HepG2 (cell line): ENCODE results near the gene COL4A3. TPM values are rescaled to one million over a fixed set of nuclear protein-coding genes. Genes with fewer than 3 reads are reported as not detected.
A peak's percentile ranks its signal among the peaks of the same experiment; 100 is the strongest.

Experiments
- ATAC-seq: fragments of 200-7000 bp; cut with Tn5 transposase; 3 replicates; pipeline ENCODE4 v1.9.1; 2020; ENCODE audit warnings: mild to moderate bottlenecking, moderate library complexity
- BruUV-seq: library from RNA; stranded (reverse); fragments of 400-500 nt; replicated peaks from 2 replicates; lab custom pipeline; 2021; lab: Mats Ljungman, UMichigan
- CTCF ChIA-PET: fragments of 300-600 bp; formaldehyde crosslinking; extraction: SDS; loops from one replicate; lab custom pipeline; 2021; ENCODE audit warnings: low total read pairs, inconsistent platforms, low intra/inter-chr PET ratio; lab: Yijun Ruan, JAX
- POLR2A ChIA-PET: fragments of 350-600 bp; sonication (Branson Sonifier 250); formaldehyde crosslinking; loops from one replicate; lab custom pipeline; 2020; ENCODE audit warnings: antibody characterized with exemption, inconsistent platforms; lab: Yijun Ruan, JAX
- DNase-seq: peaks from one replicate; pipeline ENCODE4 v3.0.0-alpha.2; 2015; ENCODE audit warnings: low spot score
- FAIRE-seq: peaks from 3 replicates; lab custom pipeline; 2011; peaks lifted over from hg19 to GRCh38; lab: Jason Lieb, UNC
- H2AFZ ChIP-seq: one replicate; pipeline ENCODE4 v1.6.1; 2011; ENCODE audit warnings: low read length, inconsistent platforms
- H3K27ac ChIP-seq: fragments of 300-600 bp; 3 replicates; pipeline ENCODE4 v1.8.0; 2011; ENCODE audit warnings: mixed run types, mild to moderate bottlenecking, mixed read lengths, low read length, inconsistent platforms; ENCODE audit not compliant: insufficient read depth; ENCODE audit errors: extremely low read length
- H3K27me3 ChIP-seq, 2 experiments: fragments of 200-600 bp in 1 of 2; 2 replicates in 1 of 2; 3 replicates in 1 of 2; pipeline versions ENCODE4 v1.6.0 to v1.8.0; 2011; ENCODE audit warnings: low read length in 2 of 2, mild to moderate bottlenecking in 2 of 2, moderate library complexity in 2 of 2, inconsistent platforms in 1 of 2; ENCODE audit not compliant: insufficient read depth in 2 of 2, control insufficient read depth in 1 of 2
- H3K36me3 ChIP-seq, 2 experiments: fragments of 200-600 bp in 1 of 2; replicated peaks in 1 of 2; 2 replicates in 1 of 2; 3 replicates in 1 of 2; pipeline versions ENCODE4 v1.5.1 to v1.8.0; 2011; ENCODE audit warnings: low read length in 2 of 2, inconsistent platforms in 1 of 2; ENCODE audit not compliant: insufficient read depth in 2 of 2, control insufficient read depth in 1 of 2
- H3K4me1 ChIP-seq: 2 replicates; pipeline ENCODE4 v1.5.1; 2012; ENCODE audit warnings: low read length, inconsistent platforms; ENCODE audit not compliant: insufficient read depth
- H3K4me2 ChIP-seq: 2 replicates; pipeline ENCODE4 v1.6.0; 2011; ENCODE audit warnings: low read depth, low read length, inconsistent platforms
- H3K4me3 ChIP-seq, 3 experiments: fragments of 200-600 bp in 1 of 3; sonication (generic), shearing (Covaris generic) in 1 of 3; replicated peaks in 1 of 3; 2 replicates each; pipeline ENCODE4 v1.5.1; 2011 to 2016; ENCODE audit warnings: low read length in 3 of 3, inconsistent platforms in 2 of 3, low read depth in 2 of 3, mild to moderate bottlenecking in 2 of 3, control low read depth in 1 of 3, mixed read lengths in 1 of 3; ENCODE audit not compliant: insufficient read depth in 1 of 3
- H3K79me2 ChIP-seq: one replicate; pipeline ENCODE4 v1.6.1; 2011; ENCODE audit warnings: low read length, inconsistent platforms; ENCODE audit not compliant: insufficient read depth
- H3K9ac ChIP-seq: 2 replicates; pipeline ENCODE4 v1.6.0; 2011; ENCODE audit warnings: mild to moderate bottlenecking, low read depth, low read length, inconsistent platforms; ENCODE audit not compliant: insufficient read depth
- H3K9me3 ChIP-seq: 2 replicates; pipeline ENCODE4 v1.5.1; 2012; ENCODE audit warnings: mild to moderate bottlenecking, low read length
- H4K20me1 ChIP-seq: 2 replicates; pipeline ENCODE4 v1.6.0; 2011; ENCODE audit warnings: inconsistent platforms, mild to moderate bottlenecking, low read length, moderate library complexity; ENCODE audit not compliant: insufficient read depth
- CEBPB ChIP-seq: IDR thresholded peaks from 2 replicates; pipeline ENCODE4 v1.6.1; 2011; ENCODE audit warnings: low read depth, low read length, improper control_type of control experiment, borderline replicate concordance
- MED13 ChIP-seq: sonication (generic); formaldehyde crosslinking; IDR thresholded peaks from 2 replicates; pipeline ENCODE4 v1.5.0; 2020; ENCODE audit warnings: missing genetic modification reagents
- MIER2 ChIP-seq: IDR thresholded peaks from 2 replicates; pipeline ENCODE4 v1.6.1; 2016; ENCODE audit warnings: missing biosample characterization, missing genetic modification reagents
- ZNF431 ChIP-seq: sonication (generic); formaldehyde crosslinking; IDR thresholded peaks from 2 replicates; pipeline ENCODE4 v1.9.0; 2022; ENCODE audit warnings: missing genetic modification reagents, low read depth, mild to moderate bottlenecking, borderline replicate concordance
- WGBS: methylation state at CpG from one replicate; pipeline ENCODE4 v1.1.6; 2017; ENCODE audit warnings: low lambda C conversion rate; 5-methylcytosine and 5-hydroxymethylcytosine counted together
- in situ Hi-C: cut with HindIII; loops from 2 replicates; pipeline ENCODE4 v1.10.0; 2017; ENCODE audit warnings: low pct_unique_long_range_greater_than_20kb; ENCODE audit not compliant: extremely low pct_ligation_motif_present
- intact Hi-C: fragments of 100-400 bp; cut with micrococcal nuclease; formaldehyde crosslinking; loops from one replicate; pipeline ENCODE4 v1.10.0; 2022; ENCODE audit not compliant: unreplicated experiment
- polyA plus RNA-seq, 8 experiments: library from polyadenylated mRNA; depleted of rRNA in 3 of 8; stranded (reverse) in 7 of 8; unstranded in 1 of 8; fragments of >200 nt; fragmentation: Illumina TruSeq in 4 of 8; extraction: Trizol in 4 of 8; gene quantifications; 2 replicates each; pipeline versions ENCODE4 v1.2.1 to v1.2.3, GENCODE V29; 2011 to 2016; ENCODE audit warnings: low read depth in 4 of 8, missing spikeins in 1 of 8, mixed read lengths in 1 of 8; ENCODE audit not compliant: insufficient read depth in 1 of 8
- total RNA-seq, 5 experiments: library from RNA; depleted of rRNA; stranded (reverse); fragments of >200 nt; fragmentation: Illumina TruSeq; extraction: Trizol; gene quantifications; 2 replicates each; pipeline ENCODE4 v1.2.3, GENCODE V29; 2016; ENCODE audit warnings: low read depth in 1 of 5
- TF ChIP-seq, protein P1 (sequence below), 2 experiments: IDR thresholded peaks; 2 replicates each; pipeline ENCODE4 v1.6.1; 2011 to 2012; ENCODE audit warnings: low read length in 2 of 2, borderline replicate concordance in 1 of 2, low read depth in 1 of 2, mild to moderate bottlenecking in 1 of 2, moderate library complexity in 1 of 2

COL4A3 gene
- total and polyA plus RNA-seq, 2 of the 13 experiments (the other 11 are each of a cell fraction or from before 2014, with no cell fraction given), result 0.02 TPM; not detected in 1

- Histone ChIP-seq H3K27ac (no peak overlapping the region), H4K20me1 (no peaks in the 10 kb centered on the region), H3K9me3 (no peaks in the 10 kb centered on the region), H3K4me1 (no peaks in the 10 kb centered on the region; the same call in 1 of the 2 replicates), H3K79me2 (no peaks in the 10 kb centered on the region), H3K4me2 (no peak overlapping the region), H3K9ac (no peak overlapping the region), H3K36me3 (no peaks in the 10 kb centered on the region), H3K4me3 (no peak overlapping the region), H2AFZ (no peak overlapping the region), H3K27me3 (no peaks in the 10 kb centered on the region)
- in situ Hi-C loops, result no loop called here
- WGBS, result 36% methylated on average over 10 of the region's 10 CpGs
- FAIRE-seq, result no peak
- POLR2A ChIA-PET, result no interaction called here
- no TSS peak for BruUV-seq
- CTCF ChIA-PET, result no interaction called here
- TF ChIP-seq CEBPB (peak; percentile 3; the same call in 1 of the 2 replicates), MED13 (CRISPR knock-in tag) (no peak)
- intact Hi-C loops, result no loop called here
- no peak for DNase-seq
- peak; percentile 67 for ATAC-seq
These were observed 103.1 kb downstream of the COL4A3 start for GRCh38 chr2:227267410-227268115.

DNA sequence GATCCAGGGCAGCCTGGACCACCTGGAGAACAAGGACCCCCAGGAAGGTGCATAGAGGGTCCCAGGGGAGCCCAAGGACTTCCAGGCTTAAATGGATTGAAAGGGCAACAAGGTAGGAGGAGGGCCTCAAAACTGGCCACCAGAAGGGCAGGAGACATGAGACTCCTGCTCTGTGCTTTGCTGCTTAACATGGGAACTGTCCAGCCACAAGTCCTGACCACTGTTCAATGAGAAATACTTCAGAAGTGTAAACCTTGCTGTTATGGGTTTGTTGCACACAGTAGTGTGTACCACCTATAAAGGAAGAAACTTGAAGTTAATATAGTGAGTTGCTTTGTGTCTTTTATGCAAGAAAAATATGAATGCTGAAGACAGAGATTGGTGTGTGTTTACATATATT is 116.5 kb downstream of the COL4A3 start:
- no peaks in the 10 kb centered on the region for H4K20me1 ChIP-seq
- no TSS peak for BruUV-seq
- intact Hi-C loops, result no loop called here
- H3K79me2 ChIP-seq, result no peaks in the 10 kb centered on the region
- ATAC-seq, result peak; percentile 47; the same call in 1 of the 3 replicates
- TF ChIP-seq, protein P1, sequence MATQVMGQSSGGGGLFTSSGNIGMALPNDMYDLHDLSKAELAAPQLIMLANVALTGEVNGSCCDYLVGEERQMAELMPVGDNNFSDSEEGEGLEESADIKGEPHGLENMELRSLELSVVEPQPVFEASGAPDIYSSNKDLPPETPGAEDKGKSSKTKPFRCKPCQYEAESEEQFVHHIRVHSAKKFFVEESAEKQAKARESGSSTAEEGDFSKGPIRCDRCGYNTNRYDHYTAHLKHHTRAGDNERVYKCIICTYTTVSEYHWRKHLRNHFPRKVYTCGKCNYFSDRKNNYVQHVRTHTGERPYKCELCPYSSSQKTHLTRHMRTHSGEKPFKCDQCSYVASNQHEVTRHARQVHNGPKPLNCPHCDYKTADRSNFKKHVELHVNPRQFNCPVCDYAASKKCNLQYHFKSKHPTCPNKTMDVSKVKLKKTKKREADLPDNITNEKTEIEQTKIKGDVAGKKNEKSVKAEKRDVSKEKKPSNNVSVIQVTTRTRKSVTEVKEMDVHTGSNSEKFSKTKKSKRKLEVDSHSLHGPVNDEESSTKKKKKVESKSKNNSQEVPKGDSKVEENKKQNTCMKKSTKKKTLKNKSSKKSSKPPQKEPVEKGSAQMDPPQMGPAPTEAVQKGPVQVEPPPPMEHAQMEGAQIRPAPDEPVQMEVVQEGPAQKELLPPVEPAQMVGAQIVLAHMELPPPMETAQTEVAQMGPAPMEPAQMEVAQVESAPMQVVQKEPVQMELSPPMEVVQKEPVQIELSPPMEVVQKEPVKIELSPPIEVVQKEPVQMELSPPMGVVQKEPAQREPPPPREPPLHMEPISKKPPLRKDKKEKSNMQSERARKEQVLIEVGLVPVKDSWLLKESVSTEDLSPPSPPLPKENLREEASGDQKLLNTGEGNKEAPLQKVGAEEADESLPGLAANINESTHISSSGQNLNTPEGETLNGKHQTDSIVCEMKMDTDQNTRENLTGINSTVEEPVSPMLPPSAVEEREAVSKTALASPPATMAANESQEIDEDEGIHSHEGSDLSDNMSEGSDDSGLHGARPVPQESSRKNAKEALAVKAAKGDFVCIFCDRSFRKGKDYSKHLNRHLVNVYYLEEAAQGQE (IDR thresholded peaks at IDR 0.05; ENCODE audit: borderline replicate concordance in 1 of 2, low read depth in 1 of 2, low read length in 2 of 2), result peak; percentile 48 to 93
- peak; percentile 92 for TF ChIP-seq MIER2
- no peak for TF ChIP-seq ZNF431 (CRISPR knock-in tag)
- TF ChIP-seq, all 625 proteins: peak for 2
- ChIA-PET CTCF (no interaction called here), POLR2A (no interaction called here)
- in situ Hi-C loops, result no loop called here
- Histone ChIP-seq H3K4me2 (no peak overlapping the region), H3K27ac (no peak overlapping the region), H3K4me1 (no peaks in the 10 kb centered on the region), H3K27me3 (no peaks in the 10 kb centered on the region), H3K4me3 (no peak overlapping the region), H3K9me3 (no peaks in the 10 kb centered on the region), H3K36me3 (no peaks in the 10 kb centered on the region), H2AFZ (no peak overlapping the region), H3K9ac (no peak overlapping the region)
- FAIRE-seq (no peak), DNase-seq (no peak)
